GM18520 (cell line): Measurements from ENCODE around the gene CPXM2.

Experiments
- ATAC-seq: cut with Tn5 transposase; IDR thresholded peaks from one replicate; pipeline ENCODE4 v1.9.1; 2021; ENCODE audit not compliant: unreplicated experiment

The CPXM2 gene

DNA sequence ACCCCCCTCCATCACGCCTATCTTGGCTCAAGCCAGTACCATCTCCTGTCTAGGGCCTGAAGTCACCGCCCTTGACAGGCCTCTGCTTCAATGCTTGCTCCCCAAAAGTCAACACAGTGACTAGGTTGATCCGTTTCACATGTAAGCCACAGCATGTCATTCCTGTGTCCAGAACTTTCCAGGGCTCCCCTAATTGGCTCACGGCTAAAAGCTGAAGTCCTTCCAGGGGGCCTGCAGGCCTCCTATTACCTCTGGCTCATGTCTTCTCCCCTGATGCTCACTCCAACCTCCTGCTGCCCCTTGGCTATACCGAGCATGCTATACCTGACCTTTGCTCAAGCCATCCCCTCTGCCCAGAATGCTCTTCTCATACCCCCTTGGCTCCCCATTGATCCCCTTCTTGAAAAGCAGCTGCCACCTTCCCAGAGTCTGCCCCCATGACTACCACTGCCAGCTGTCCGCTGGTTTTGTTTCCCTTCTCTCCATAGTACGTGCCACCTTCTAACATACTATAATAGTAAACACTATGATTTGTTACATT, 39.1 kb downstream of the CPXM2 start:
- no peak for ATAC-seq

- ATAC-seq: no peak
Measured at GRCh38 chr10:123848564-123849457, 42.8 kb downstream of the CPXM2 start.

DNA sequence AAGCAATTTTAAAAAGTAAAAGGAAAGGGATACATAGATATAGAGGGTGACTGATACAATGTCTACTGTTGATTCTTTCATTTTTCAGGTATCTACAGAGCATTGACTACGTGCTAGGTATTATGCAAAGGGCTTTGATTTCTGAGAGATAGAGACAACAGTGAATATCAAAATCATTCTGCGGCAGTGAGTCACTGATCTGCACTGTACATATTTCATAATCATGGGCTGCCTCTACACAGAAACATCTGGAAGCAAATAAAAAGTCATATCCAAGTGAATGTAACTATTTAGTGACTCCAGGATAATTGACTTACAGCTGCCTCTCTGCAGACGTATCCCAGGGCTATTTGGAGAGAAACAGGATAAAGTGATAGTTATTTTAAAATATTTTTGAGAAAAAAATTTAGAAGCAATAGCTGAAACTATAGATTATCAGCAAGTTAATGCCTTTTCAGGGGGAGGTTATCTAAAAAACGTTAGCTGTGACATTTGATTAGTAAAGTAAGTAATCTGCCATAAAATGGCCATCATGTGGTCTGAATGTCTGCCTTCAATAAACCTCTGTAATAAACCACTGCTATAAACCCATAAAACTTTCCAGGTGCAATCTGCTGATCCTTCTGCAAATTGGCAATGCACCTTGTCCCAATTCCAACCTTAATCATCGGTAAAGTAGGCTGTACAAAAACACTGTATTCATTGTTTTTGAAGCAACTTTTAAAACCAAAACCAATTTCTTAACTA, 43.7 kb downstream of the CPXM2 start:
- ATAC-seq: no peak

DNA sequence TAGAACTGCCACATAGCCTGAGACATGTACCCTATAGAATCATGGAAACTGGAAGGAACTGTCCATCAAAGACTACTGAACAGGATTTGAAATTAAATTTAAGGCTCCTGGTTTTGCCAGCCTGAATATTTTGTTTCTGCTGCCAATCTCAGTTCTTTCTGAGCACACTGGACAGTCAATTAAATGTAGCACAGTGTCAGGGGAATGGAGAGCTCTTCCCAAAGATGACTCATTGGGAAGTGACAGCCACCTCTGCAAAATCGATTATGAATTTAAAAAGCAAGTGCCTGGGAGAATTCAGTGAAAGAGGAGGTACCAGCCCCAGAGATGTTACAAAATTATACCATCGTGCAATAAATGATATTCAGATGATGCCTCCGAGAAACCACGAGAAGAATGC, 47.8 kb downstream of the CPXM2 start:
- ATAC-seq: no peak

DNA sequence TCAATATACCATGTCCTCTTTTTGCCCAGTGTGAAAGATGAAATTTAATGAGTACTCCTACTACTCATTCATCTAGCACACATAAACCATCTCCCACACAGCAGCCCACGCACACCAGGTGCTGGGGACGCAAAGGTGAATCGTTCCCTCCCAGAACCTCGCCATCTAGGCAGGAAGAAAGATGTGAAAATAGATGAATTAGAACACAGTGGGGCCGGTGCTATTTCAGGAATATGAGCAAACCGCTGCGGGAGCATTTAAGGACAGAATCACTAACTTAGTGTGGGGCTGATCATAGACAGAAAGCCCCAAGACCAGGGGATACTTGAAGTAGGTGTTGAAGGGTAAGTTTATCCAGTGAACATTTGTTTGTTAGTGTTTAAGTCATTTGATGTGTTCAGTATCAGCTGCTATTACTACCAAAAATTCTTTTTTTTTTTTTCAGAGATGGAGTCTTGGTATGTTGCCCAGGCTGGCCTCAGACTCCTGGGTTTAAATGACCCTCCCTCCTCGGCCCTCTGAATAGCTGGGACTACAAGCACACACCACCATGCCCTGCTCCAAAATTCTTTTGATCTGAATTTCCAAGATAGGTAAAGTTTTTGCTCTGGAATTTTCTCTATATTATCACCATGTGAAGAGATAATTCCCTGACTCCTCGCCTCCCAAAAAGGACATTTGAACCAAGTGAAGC, 48.8 kb downstream of the CPXM2 start:
- no peak for ATAC-seq

DNA sequence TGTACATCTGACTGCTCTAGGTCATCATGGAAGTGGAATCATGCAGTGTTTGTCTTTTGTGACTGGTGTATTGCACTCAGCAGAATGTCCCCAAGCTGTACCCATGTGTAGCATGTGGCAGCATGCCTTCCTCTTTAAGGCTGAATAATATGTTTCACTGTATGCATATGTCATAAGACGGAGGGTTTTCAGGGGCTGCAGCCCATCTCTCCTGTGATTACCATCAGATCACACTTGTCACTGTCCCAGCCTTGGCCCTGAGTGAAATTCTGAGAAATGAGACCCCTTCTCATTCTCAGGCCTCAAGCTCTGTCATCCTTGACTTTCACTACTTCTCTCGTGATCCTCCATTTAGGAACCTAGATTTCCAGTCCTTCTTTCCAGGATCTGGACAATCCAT, 50.0 kb downstream of the CPXM2 start:
- ATAC-seq: no peak

- ATAC-seq: no peak
Measured at GRCh38 chr10:123841115-123841514, 50.5 kb downstream of the CPXM2 start.

GRCh38 chr10:123840714-123841113, 50.9 kb downstream of the CPXM2 start:
- ATAC-seq: no peak

- no peak for ATAC-seq
Measured at GRCh38 chr10:123838596-123839310, 52.9 kb downstream of the CPXM2 start.

DNA sequence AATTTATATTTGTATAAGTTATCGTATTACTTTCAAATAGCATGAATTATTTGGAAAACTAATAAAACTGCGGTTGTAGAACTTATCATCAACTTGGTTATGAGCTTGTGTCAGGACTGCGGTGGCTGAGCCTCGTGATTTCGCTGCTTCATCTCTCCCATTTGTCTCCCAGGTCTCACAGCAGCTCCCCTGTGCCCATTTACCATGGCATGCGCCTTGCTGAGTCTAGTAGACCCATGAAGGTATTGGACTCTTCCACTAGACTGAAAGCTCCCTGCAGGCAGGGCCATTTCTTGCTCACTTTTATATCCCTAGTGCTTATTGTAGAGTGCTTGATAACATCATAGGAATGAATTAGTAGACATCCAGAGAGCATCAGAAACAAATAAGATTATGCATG, 53.9 kb downstream of the CPXM2 start:
- ATAC-seq: no peak

DNA sequence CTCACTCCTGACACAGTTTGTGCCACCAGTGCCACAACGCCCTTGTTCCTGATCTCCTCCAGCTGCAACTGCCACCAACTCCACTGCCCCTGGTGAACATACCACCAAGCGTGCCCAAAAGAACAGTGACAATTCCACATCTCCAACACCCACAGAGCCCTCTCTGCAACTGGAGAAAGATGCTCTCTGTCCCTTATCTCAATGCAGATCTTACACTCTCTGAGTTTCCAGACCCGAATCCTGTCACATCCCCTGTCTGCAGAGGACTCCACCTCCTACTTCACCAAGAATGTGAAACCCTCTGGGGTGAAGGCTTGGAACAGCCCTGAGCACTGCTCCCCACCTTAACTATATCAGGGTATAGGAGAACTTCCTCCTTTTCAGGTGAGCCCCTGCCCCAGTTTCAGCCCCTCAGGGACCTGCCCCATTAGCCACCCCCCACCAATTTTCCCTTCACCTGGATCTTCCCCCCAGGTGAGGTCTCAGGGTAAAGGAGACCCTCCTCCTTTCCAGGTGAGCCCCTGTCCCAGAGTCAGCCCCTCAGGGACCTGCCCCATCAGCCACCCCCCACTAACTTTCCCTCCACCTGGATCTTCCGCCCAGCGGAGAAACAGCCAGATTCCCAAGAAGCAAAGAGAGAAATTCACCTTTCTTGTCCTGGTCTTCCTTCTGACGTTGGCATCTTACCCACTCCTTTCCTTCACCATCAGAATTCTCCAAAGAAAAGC, 55.0 kb downstream of the CPXM2 start:
- ATAC-seq: no peak

- ATAC-seq: peak; percentile 89
Measured at GRCh38 chr10:123835575-123835974, 56.0 kb downstream of the CPXM2 start.

DNA sequence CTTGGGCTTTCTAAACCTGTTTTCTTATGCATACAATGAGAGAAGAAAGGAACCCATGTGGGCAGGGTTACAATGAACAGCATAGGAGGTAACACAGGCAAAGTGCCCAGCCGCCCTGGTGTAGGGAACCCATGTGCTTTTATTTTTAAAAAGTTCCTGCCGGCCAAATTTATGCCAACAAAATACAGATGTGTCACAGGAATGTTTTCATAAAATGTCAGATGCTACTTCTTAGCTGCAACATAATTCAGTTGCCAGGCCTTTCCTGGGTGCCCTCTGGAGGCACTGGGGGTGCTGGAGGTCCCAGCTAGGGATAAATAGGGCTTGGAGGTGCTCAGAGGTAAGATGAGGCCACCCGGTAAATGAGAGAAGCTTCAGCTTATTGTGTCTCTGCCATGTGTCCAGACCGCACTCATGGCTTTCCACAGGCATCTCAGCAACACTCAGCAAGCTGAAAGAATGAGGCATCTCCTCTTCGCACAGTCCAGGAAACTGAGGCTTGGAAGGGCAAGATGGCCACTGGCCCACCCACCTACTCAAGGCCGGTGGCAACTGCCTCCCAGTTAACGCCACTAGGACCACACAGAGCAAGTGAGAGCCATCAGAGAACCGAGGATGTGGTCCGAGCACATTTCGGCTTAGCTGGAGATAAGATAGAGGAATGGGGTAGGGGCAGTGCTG, 58.3 kb downstream of the CPXM2 start:
- no peak for ATAC-seq

DNA sequence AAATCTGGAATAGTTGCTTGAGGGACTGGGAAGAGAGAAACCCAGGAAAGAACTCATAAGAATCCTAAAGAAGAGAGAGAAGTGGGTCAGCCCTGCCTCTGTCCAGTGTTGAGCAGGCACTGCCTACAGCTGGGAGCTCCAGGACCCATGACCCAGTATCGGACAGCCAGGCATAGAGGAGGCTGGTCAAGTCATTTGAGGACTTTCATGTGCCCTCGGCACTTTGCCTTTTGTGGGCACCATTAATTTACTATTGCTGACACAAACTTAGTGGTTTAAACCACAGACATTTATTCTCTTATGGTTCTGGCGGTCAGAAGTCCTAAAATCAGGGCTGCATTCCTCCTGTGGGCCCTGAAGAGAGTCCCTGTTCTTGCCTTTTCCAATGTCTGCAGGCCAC, 60.3 kb downstream of the CPXM2 start:
- no peak for ATAC-seq

DNA sequence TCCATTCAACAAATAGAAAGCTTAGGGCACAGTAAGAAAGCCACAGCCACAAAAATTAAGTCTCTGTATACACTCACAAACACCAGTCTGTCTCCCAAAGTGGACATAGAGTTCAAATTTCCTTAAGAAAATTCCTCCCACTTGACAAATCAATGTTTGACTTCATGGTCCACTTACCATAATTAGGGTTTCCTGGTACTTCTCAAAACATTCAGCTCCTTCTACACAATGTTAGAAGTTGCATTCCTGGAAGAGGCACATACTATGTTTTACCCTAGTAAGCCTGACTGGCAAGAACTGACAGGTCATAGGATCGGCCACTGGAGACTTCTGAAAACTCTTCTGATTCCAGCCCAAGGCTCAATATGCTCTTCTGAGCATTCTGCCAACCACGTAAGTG, 70.5 kb downstream of the CPXM2 start:
- ATAC-seq: no peak

GRCh38 chr10:123809632-123810031, 82.0 kb downstream of the CPXM2 start:
- no peak for ATAC-seq

DNA sequence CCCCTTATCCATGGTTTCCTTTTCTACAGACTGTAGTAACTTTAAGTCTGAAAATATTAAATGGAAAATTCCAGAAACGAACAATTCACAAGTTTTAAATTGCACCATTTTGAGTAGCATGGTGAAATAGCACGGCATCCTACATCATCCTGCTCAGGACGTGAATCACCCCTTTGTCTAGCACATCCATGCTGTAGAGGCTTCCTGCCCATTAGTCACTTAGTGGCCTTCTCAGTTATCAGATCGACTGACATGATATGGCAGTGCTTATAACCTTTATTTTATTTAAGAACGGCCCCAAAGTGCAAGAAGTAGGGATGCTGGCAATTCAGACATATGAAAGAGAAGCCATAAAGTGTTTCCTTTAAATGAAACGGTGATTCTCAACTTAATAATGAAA, 82.7 kb downstream of the CPXM2 start:
- no peak for ATAC-seq

DNA sequence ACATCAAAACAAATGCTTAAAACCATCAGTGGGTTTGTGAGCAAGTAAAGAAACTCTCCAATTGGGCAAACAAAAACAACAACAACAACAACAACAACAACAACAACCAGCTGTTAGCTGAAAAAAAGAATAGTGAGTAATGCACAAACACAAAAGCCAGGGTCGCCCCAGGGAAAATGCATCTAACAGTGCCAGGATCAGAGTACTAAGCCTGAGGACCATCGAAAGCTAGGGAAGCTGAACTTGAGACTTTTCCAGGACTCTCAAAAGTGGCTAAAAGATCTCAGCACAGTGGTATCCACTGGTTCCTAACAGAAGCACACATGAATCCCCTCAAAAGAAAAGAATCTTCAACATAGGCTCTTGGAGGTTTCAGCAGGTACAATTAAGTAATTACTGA, 83.3 kb downstream of the CPXM2 start:
- no peak for ATAC-seq

- ATAC-seq: no peak
Measured at GRCh38 chr10:123807444-123808035, 84.1 kb downstream of the CPXM2 start.
